HG02588 (cell line): Measurements from ENCODE around the gene ALPK1.
"Not testable (repeated sequence)": the region's sequence is repeated elsewhere in the genome, so short reads cannot be mapped to it uniquely, and the experiment has no call there.

Experiments
- ATAC-seq: cut with Tn5 transposase; IDR thresholded peaks from one replicate; pipeline ENCODE4 v1.9.1; 2021; ENCODE audit warnings: mild to moderate bottlenecking, moderate library complexity; ENCODE audit not compliant: unreplicated experiment

The ALPK1 gene

GRCh38 chr4:112448306-112449132 lies 151.3 kb downstream of the ALPK1 start:
- ATAC-seq, result no peak

DNA sequence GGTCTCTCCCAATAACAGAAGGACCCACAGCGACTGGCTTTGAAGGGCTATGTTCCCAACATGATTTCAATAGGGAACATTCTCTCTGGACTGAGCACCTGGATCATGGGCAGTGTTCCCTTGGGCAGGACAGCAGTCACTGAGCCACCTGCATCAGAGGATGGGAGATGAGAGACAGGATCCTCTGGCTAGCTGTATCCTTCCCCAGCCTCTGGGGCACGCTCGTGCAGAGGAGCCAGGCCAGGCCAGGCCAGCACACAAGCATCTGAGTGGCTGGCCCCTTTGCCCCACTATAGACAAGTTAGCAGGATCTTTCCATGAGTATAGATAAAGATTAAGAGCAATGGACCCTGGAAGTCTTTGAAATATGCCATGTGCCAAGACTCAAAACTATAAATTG lies 152.5 kb downstream of the ALPK1 start:
- ATAC-seq, result no peak

DNA sequence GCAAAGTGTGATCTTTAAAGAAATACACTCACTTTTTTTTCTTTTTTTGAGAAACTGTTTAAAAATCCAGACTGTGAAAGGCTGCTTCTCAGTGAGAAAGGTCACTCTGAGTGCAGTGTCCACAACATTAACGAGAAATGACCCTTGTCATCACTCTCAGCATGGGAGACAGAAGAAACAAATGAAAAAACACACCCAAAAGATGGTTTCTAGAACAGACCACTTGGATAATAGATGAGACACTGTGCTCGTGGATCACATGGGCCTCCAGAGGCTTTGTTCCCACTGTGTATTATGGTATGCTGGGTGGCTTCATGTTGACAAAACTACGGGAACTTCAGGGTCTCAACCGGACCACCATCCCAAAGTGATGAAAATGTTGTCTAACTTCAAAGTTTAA lies 153.9 kb downstream of the ALPK1 start:
- ATAC-seq, result no peak

- ATAC-seq, result no peak
Observed at GRCh38 chr4:112451831-112452230, 154.7 kb downstream of the ALPK1 start.

GRCh38 chr4:112453321-112453720 lies 156.2 kb downstream of the ALPK1 start:
- ATAC-seq, result no peak

GRCh38 chr4:112472318-112472717 lies 175.1 kb downstream of the ALPK1 start:
- ATAC-seq, result no peak

DNA sequence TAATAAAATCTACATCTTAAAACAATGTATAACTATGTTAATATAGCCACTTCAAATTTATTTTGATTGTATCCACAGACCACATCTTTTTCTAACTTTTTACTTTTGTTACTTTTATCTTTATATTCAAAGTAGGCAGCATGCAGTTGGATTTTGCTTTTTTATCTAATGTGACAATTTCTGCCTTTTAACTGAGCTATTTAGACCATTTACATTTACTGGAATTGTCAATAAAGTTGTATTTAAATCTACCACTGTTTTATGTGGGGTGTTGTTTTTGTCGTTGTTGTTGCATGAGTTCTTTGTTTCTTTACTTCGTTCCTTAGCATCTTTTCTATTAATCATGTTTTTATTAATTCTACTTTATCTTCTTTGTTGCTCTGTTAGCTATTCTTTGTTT lies 176.8 kb downstream of the ALPK1 start:
- ATAC-seq, result no peak

DNA sequence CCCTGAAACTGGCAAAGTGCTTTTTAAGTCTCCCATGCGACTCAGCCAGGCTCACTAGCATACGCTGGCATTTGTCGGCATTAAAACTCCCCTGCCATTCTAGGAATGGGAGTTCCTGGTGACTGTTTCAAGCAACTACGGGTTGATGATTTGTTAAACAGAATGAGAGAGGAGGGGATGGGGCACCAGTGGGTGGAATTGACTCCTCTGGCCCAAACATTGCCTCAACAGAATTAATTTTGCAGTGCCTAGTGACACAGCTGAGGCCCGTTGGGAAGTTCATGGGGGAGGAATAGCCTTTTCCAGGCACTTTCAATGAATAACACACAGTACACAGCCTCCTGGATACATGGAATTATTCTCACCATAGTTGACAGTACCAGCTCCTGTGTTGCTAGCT lies 188.8 kb downstream of the ALPK1 start:
- no peak for ATAC-seq

- not testable (repeated sequence) for ATAC-seq
Observed at GRCh38 chr4:112490808-112491207, 193.6 kb downstream of the ALPK1 start.
